GM23338 (cell line): ENCODE results near the gene TRAPPC3L. TPM values are rescaled to one million over a fixed set of nuclear protein-coding genes. Genes with fewer than 3 reads are reported as not detected.

Experiments used
- ATAC-seq: fragments of 200-7000 bp; cut with Tn5 transposase; 3 replicates; pipeline ENCODE4 v1.9.1; 2020
- DNase-seq: peaks from one replicate; pipeline ENCODE4 v3.0.0-alpha.2; 2015; ENCODE audit warnings: low spot score
- H2AFZ ChIP-seq: fragments of 200-600 bp; sonication (generic); 2 replicates; pipeline ENCODE4 v1.8.0; 2016; ENCODE audit warnings: antibody characterized with exemption, mild to moderate bottlenecking, moderate library complexity
- H3F3A ChIP-seq: fragments of 200-600 bp; sonication (generic); replicated peaks from 2 replicates; pipeline ENCODE4 v1.8.0; 2017; ENCODE audit warnings: antibody characterized with exemption, mixed run types, low read depth
- H3K27ac ChIP-seq: fragments of 200-600 bp; sonication (generic); 2 replicates; pipeline ENCODE4 v1.6.1; 2016; ENCODE audit warnings: low read depth
- H3K27me3 ChIP-seq: fragments of 200-600 bp; sonication (generic); 2 replicates; pipeline ENCODE4 v1.8.0; 2016; ENCODE audit warnings: mild to moderate bottlenecking, mixed run types, moderate library complexity; ENCODE audit not compliant: insufficient read depth
- H3K36me3 ChIP-seq: fragments of 200-600 bp; sonication (generic); 2 replicates; pipeline ENCODE4 v1.8.0; 2016; ENCODE audit warnings: mild to moderate bottlenecking; ENCODE audit not compliant: insufficient read depth
- H3K4me1 ChIP-seq: fragments of 200-600 bp; sonication (generic); 2 replicates; pipeline ENCODE4 v1.8.0; 2016; ENCODE audit warnings: mild to moderate bottlenecking, moderate library complexity; ENCODE audit not compliant: insufficient read depth
- H3K4me2 ChIP-seq: fragments of 200-600 bp; sonication (generic); 2 replicates; pipeline ENCODE4 v1.7.1; 2017; ENCODE audit warnings: mixed run types
- H3K4me3 ChIP-seq: fragments of 200-600 bp; sonication (generic); 2 replicates; pipeline ENCODE4 v1.6.1; 2016; ENCODE audit warnings: mixed run types
- H3K79me2 ChIP-seq: fragments of 200-600 bp; sonication (generic); replicated peaks from 2 replicates; pipeline ENCODE4 v1.8.0; 2017; ENCODE audit warnings: mild to moderate bottlenecking; ENCODE audit not compliant: insufficient read depth
- H3K9me2 ChIP-seq: fragments of 200-600 bp; sonication (generic); 2 replicates; pipeline ENCODE4 v1.8.0; 2017; ENCODE audit not compliant: insufficient read depth
- H4K20me1 ChIP-seq: fragments of 200-600 bp; sonication (generic); replicated peaks from 2 replicates; pipeline ENCODE4 v1.8.0; 2017; ENCODE audit warnings: mild to moderate bottlenecking; ENCODE audit not compliant: insufficient read depth
- H3K27ac Mint-ChIP-seq: 2 replicates; pipeline ENCODE4 v1.8.0; 2020; ENCODE audit warnings: inconsistent platforms, mild to moderate bottlenecking, moderate library complexity, mixed read lengths
- H3K27me3 Mint-ChIP-seq: 3 replicates; pipeline ENCODE4 v1.8.0; 2022; ENCODE audit warnings: low read depth, mild to moderate bottlenecking, moderate library complexity, mixed read lengths, inconsistent platforms; ENCODE audit not compliant: insufficient read depth, poor library complexity
- H3K36me3 Mint-ChIP-seq: 3 replicates; pipeline ENCODE4 v1.8.0; 2021; ENCODE audit warnings: low read depth, mild to moderate bottlenecking, inconsistent platforms, moderate library complexity, mixed read lengths
- H3K4me1 Mint-ChIP-seq: 3 replicates; pipeline ENCODE4 v1.8.0; 2020; ENCODE audit warnings: mild to moderate bottlenecking, inconsistent platforms, mixed read lengths
- H3K4me3 Mint-ChIP-seq: 3 replicates; pipeline ENCODE4 v1.8.0; 2021; ENCODE audit warnings: moderate library complexity, mild to moderate bottlenecking, inconsistent platforms, mixed read lengths
- H3K9me3 Mint-ChIP-seq: 3 replicates; pipeline ENCODE4 v1.8.0; 2020; ENCODE audit warnings: moderate library complexity, mild to moderate bottlenecking, inconsistent platforms, mixed read lengths
- CREB1 ChIP-seq: fragments of 250-450 bp; sonication (Bioruptor Pico); IDR thresholded peaks from 2 replicates; pipeline ENCODE4 v1.5.0; 2020; ENCODE audit warnings: low read depth, mild to moderate bottlenecking, moderate library complexity
- CTCF ChIP-seq, 2 experiments: fragments of 200-600 bp in 1 of 2; sonication (generic) in 1 of 2; conservative IDR thresholded peaks; 2 replicates each; pipeline versions ENCODE4 v1.5.1 to v1.6.1; 2016 to 2017; ENCODE audit warnings: antibody characterized with exemption in 2 of 2, low read depth in 2 of 2, mild to moderate bottlenecking in 2 of 2, moderate library complexity in 1 of 2
- ETS1 ChIP-seq: IDR thresholded peaks from 2 replicates; pipeline ENCODE4 v1.6.1; 2016; ENCODE audit warnings: antibody characterized with exemption
- EZH2 ChIP-seq: fragments of 200-600 bp; sonication (generic); IDR thresholded peaks from one replicate; pipeline ENCODE4 v1.8.0; 2017; ENCODE audit warnings: antibody characterized with exemption, mild to moderate bottlenecking, low read depth; ENCODE audit not compliant: unreplicated experiment
- EZH2phosphoT487 ChIP-seq: fragments of 200-600 bp; sonication (generic); IDR thresholded peaks from one replicate; pipeline ENCODE4 v1.8.1; 2018; ENCODE audit warnings: antibody characterized with exemption; ENCODE audit not compliant: unreplicated experiment
- JUNB ChIP-seq: IDR thresholded peaks from one replicate; pipeline ENCODE4 v1.6.1; 2016; ENCODE audit warnings: antibody characterized with exemption; ENCODE audit not compliant: unreplicated experiment
- NANOG ChIP-seq: IDR thresholded peaks from 2 replicates; pipeline ENCODE4 v1.6.1; 2016; ENCODE audit warnings: antibody characterized with exemption, borderline replicate concordance
- POLR2AphosphoS5 ChIP-seq: IDR thresholded peaks from 2 replicates; pipeline ENCODE4 v1.6.1; 2016; ENCODE audit warnings: antibody characterized with exemption, low read depth
- STAT1 ChIP-seq: IDR thresholded peaks from one replicate; pipeline ENCODE4 v1.6.1; 2016; ENCODE audit warnings: antibody characterized with exemption; ENCODE audit not compliant: unreplicated experiment
- ZNF114 ChIP-seq: fragments of 250-450 bp; sonication (Bioruptor Pico); IDR thresholded peaks from 2 replicates; pipeline ENCODE4 v1.5.0; 2020; ENCODE audit warnings: mild to moderate bottlenecking, moderate library complexity
- ZNF331 ChIP-seq: fragments of 250-450 bp; sonication (Bioruptor Pico); IDR thresholded peaks from 2 replicates; pipeline ENCODE4 v1.5.0; 2020; ENCODE audit warnings: low read depth, mild to moderate bottlenecking, moderate library complexity
- polyA plus RNA-seq: library from polyadenylated mRNA; unstranded; fragments of >200 nt; fragmentation: Nextera tagmentation; extraction: Ambion mirVana; gene quantifications from 2 replicates; pipeline ENCODE4 v1.2.1, GENCODE V29; 2016
- total RNA-seq: library from RNA; depleted of rRNA; stranded (reverse); fragments of >200 nt; shearing (Covaris generic); gene quantifications from 2 replicates; pipeline ENCODE4 v1.2.3, GENCODE V29; 2014
- TF ChIP-seq, protein P1 (sequence below): fragments of 250-450 bp; sonication (Bioruptor Pico); IDR thresholded peaks from 2 replicates; pipeline ENCODE4 v1.5.0; 2020; ENCODE audit warnings: mild to moderate bottlenecking, moderate library complexity
- TF ChIP-seq, protein P2 (sequence below): IDR thresholded peaks from one replicate; pipeline ENCODE4 v1.6.1; 2018; ENCODE audit warnings: antibody characterized with exemption; ENCODE audit not compliant: unreplicated experiment

The TRAPPC3L gene
- total and polyA plus RNA-seq, 2 experiments from 2014 or later = not detected

DNA sequence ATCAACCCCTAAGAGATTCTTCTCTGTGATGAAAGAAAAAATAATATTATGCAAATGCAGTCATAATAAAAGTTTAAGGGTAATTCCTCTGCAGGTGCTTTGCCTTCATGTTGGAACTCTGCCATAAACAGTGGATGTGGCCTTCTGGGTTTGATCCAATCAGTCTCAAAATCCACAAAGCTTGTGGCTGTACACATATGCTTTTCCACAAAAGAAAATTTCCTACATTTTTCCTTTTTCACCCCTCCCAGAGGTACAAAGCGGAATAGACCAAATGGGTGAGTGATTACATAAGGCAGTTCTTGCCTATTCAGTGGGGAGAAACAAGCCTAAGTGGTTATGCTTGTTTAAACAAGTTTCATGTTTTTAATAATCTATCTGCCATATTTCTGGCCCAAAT lies 17.4 kb downstream of the TRAPPC3L start:
- Mint-ChIP-seq H3K27me3 (no peaks in the 10 kb centered on the region), H3K9me3 (no peaks in the 10 kb centered on the region), H3K27ac (no peak overlapping the region), H3K4me1 (peaks cover 50% of the 10 kb centered on the region), H3K36me3 (no peaks in the 10 kb centered on the region), H3K4me3 (no peak overlapping the region)
- Histone ChIP-seq H4K20me1 (no peaks in the 10 kb centered on the region), H3K27me3 (no peaks in the 10 kb centered on the region), H3K4me2 (no peak overlapping the region), H3K79me2 (no peaks in the 10 kb centered on the region), H3K27ac (no peak overlapping the region), H3K4me3 (no peak overlapping the region), H3K9me2 (no peaks in the 10 kb centered on the region), H2AFZ (no peak overlapping the region), H3F3A (no peaks in the 10 kb centered on the region), H3K36me3 (no peaks in the 10 kb centered on the region), H3K4me1 (peaks cover 48% of the 10 kb centered on the region)
- ATAC-seq (no peak), DNase-seq (no peak)
- TF ChIP-seq EZH2phosphoT487 (no peak), POLR2AphosphoS5 (no peak), EZH2 (no peak), CTCF (conservative IDR thresholded peaks at IDR 0.05; ENCODE audit: low read depth in 2 of 2) (no peak), STAT1 (no peak), CREB1 (CRISPR knock-in tag) (no peak), ZNF114 (CRISPR knock-in tag) (no peak), ETS1 (no peak), NANOG (no peak), JUNB (no peak), ZNF331 (CRISPR knock-in tag) (no peak)
- TF ChIP-seq, protein P1, sequence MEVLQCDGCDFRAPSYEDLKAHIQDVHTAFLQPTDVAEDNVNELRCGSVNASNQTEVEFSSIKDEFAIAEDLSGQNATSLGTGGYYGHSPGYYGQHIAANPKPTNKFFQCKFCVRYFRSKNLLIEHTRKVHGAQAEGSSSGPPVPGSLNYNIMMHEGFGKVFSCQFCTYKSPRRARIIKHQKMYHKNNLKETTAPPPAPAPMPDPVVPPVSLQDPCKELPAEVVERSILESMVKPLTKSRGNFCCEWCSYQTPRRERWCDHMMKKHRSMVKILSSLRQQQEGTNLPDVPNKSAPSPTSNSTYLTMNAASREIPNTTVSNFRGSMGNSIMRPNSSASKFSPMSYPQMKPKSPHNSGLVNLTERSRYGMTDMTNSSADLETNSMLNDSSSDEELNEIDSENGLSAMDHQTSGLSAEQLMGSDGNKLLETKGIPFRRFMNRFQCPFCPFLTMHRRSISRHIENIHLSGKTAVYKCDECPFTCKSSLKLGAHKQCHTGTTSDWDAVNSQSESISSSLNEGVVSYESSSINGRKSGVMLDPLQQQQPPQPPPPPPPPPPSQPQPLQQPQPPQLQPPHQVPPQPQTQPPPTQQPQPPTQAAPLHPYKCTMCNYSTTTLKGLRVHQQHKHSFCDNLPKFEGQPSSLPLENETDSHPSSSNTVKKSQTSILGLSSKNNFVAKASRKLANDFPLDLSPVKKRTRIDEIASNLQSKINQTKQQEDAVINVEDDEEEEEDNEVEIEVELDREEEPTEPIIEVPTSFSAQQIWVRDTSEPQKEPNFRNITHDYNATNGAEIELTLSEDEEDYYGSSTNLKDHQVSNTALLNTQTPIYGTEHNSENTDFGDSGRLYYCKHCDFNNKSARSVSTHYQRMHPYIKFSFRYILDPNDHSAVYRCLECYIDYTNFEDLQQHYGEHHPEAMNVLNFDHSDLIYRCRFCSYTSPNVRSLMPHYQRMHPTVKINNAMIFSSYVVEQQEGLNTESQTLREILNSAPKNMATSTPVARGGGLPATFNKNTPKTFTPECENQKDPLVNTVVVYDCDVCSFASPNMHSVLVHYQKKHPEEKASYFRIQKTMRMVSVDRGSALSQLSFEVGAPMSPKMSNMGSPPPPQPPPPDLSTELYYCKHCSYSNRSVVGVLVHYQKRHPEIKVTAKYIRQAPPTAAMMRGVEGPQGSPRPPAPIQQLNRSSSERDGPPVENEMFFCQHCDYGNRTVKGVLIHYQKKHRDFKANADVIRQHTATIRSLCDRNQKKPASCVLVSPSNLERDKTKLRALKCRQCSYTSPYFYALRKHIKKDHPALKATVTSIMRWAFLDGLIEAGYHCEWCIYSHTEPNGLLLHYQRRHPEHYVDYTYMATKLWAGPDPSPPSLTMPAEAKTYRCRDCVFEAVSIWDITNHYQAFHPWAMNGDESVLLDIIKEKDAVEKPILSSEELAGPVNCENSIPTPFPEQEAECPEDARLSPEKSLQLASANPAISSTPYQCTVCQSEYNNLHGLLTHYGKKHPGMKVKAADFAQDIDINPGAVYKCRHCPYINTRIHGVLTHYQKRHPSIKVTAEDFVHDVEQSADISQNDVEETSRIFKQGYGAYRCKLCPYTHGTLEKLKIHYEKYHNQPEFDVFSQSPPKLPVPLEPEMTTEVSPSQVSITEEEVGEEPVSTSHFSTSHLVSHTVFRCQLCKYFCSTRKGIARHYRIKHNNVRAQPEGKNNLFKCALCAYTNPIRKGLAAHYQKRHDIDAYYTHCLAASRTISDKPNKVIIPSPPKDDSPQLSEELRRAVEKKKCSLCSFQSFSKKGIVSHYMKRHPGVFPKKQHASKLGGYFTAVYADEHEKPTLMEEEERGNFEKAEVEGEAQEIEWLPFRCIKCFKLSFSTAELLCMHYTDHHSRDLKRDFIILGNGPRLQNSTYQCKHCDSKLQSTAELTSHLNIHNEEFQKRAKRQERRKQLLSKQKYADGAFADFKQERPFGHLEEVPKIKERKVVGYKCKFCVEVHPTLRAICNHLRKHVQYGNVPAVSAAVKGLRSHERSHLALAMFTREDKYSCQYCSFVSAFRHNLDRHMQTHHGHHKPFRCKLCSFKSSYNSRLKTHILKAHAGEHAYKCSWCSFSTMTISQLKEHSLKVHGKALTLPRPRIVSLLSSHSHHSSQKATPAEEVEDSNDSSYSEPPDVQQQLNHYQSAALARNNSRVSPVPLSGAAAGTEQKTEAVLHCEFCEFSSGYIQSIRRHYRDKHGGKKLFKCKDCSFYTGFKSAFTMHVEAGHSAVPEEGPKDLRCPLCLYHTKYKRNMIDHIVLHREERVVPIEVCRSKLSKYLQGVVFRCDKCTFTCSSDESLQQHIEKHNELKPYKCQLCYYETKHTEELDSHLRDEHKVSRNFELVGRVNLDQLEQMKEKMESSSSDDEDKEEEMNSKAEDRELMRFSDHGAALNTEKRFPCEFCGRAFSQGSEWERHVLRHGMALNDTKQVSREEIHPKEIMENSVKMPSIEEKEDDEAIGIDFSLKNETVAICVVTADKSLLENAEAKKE (CRISPR knock-in tag) = no peak
- TF ChIP-seq, protein P2, sequence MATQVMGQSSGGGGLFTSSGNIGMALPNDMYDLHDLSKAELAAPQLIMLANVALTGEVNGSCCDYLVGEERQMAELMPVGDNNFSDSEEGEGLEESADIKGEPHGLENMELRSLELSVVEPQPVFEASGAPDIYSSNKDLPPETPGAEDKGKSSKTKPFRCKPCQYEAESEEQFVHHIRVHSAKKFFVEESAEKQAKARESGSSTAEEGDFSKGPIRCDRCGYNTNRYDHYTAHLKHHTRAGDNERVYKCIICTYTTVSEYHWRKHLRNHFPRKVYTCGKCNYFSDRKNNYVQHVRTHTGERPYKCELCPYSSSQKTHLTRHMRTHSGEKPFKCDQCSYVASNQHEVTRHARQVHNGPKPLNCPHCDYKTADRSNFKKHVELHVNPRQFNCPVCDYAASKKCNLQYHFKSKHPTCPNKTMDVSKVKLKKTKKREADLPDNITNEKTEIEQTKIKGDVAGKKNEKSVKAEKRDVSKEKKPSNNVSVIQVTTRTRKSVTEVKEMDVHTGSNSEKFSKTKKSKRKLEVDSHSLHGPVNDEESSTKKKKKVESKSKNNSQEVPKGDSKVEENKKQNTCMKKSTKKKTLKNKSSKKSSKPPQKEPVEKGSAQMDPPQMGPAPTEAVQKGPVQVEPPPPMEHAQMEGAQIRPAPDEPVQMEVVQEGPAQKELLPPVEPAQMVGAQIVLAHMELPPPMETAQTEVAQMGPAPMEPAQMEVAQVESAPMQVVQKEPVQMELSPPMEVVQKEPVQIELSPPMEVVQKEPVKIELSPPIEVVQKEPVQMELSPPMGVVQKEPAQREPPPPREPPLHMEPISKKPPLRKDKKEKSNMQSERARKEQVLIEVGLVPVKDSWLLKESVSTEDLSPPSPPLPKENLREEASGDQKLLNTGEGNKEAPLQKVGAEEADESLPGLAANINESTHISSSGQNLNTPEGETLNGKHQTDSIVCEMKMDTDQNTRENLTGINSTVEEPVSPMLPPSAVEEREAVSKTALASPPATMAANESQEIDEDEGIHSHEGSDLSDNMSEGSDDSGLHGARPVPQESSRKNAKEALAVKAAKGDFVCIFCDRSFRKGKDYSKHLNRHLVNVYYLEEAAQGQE = no peak
